Measurements from ENCODE around the gene RIT2.

GRCh38 chr18:43108469-43108868 is 7.0 kb downstream of the RIT2 start:
- TF ChIP-seq CTCF (IDR thresholded peaks at IDR 0.05) = no peak
- TF ChIP-seq POLR2A (IDR thresholded peaks at IDR 0.05) = no peak

Measured in Peyer's patch (tissue), 4 donors.